Measurements from ENCODE around the gene CACNA1S. TPM values are rescaled to one million over a fixed set of nuclear protein-coding genes. Genes with fewer than 3 reads are reported as not detected.

CACNA1S gene
- total RNA-seq, 3 donors from 2014 or later = not detected

DNA sequence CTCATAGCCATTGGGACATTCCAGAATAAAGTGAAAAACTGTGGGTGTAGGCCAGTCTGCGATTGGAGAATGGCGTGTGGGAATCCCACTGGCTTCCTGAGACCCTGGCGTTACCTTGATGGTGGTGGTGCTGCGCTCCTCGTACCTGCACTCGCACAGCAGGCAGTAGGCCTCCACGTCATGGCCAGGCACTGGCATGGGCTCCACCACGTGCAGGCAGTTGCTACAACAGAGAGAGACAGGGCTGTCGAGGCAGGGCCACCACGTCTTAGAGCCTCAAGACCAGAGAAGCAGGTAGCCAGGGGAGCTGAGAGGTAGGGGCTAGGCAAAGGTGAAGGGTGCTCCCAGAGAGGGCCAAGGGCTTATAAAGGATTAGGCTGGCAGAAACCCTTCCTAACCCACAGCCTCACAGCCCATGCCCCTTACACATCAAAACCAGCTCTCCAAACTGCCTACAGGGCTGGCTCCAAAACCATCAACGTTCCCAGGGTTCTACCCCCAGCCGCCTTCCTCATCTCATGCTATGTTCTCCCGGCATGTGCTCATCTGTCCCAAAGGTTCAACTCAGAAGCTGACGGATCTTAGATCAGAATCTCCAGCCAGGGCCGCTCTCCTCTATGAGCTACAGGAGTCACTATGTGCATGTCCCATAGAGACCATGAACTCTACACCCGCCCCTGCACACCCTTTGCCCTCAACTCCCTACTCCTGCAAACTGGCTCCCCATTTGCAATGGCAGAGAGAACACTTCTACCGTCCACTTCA is 34.6 kb upstream of the CACNA1S start:
- Histone ChIP-seq H3K4me3 (no peak overlapping the region), H3K36me3 (peaks cover 4% of the 10 kb centered on the region), H3K27me3 (no peaks in the 10 kb centered on the region), H3K4me1 (no peaks in the 10 kb centered on the region), H3K9me3 (no peaks in the 10 kb centered on the region), H3K27ac (no peak overlapping the region)
- no peak for DNase-seq (ENCODE audit: low spot score in 2 of 2)
- intact Hi-C loops (cut with DNase I; ENCODE audit: low total_unique reads) = loop anchor here (1.0 kb wide), 1 partner anchor 24 kb away; no protein-coding TSS in a partner anchor
- TF ChIP-seq, protein P1, sequence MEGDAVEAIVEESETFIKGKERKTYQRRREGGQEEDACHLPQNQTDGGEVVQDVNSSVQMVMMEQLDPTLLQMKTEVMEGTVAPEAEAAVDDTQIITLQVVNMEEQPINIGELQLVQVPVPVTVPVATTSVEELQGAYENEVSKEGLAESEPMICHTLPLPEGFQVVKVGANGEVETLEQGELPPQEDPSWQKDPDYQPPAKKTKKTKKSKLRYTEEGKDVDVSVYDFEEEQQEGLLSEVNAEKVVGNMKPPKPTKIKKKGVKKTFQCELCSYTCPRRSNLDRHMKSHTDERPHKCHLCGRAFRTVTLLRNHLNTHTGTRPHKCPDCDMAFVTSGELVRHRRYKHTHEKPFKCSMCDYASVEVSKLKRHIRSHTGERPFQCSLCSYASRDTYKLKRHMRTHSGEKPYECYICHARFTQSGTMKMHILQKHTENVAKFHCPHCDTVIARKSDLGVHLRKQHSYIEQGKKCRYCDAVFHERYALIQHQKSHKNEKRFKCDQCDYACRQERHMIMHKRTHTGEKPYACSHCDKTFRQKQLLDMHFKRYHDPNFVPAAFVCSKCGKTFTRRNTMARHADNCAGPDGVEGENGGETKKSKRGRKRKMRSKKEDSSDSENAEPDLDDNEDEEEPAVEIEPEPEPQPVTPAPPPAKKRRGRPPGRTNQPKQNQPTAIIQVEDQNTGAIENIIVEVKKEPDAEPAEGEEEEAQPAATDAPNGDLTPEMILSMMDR (IDR thresholded peaks at IDR 0.05) = no peak
- TF ChIP-seq POLR2AphosphoS5 (IDR thresholded peaks at IDR 0.05) = no peak
- no peak for TF ChIP-seq POLR2A (IDR thresholded peaks at IDR 0.05)

GRCh38 chr1:201145816-201146215 is 33.6 kb upstream of the CACNA1S start:
- no peak for TF ChIP-seq POLR2AphosphoS5 (IDR thresholded peaks at IDR 0.05)
- Histone ChIP-seq H3K4me3 (no peak overlapping the region), H3K9me3 (no peaks in the 10 kb centered on the region), H3K27me3 (no peaks in the 10 kb centered on the region), H3K4me1 (no peaks in the 10 kb centered on the region), H3K36me3 (peaks cover 4% of the 10 kb centered on the region), H3K27ac (no peak overlapping the region)
- intact Hi-C loops (cut with DNase I; ENCODE audit: low total_unique reads) = loop anchor here (1.0 kb wide), 1 partner anchor 23 kb away; no protein-coding TSS in a partner anchor
- DNase-seq (ENCODE audit: low spot score in 2 of 2) = no peak

GRCh38 chr1:201145132-201145531 is 32.9 kb upstream of the CACNA1S start:
- no peak for DNase-seq (ENCODE audit: low spot score in 2 of 2)
- TF ChIP-seq POLR2A (IDR thresholded peaks at IDR 0.05) (no peak), POLR2AphosphoS5 (IDR thresholded peaks at IDR 0.05) (no peak)
- TF ChIP-seq, protein P1 (IDR thresholded peaks at IDR 0.05) = no peak
- intact Hi-C loops (cut with DNase I; ENCODE audit: low total_unique reads) = no loop called here
- Histone ChIP-seq H3K27me3 (no peaks in the 10 kb centered on the region), H3K4me1 (no peaks in the 10 kb centered on the region), H3K27ac (no peak overlapping the region), H3K4me3 (no peak overlapping the region), H3K36me3 (peaks cover 4% of the 10 kb centered on the region), H3K9me3 (no peaks in the 10 kb centered on the region)

DNA sequence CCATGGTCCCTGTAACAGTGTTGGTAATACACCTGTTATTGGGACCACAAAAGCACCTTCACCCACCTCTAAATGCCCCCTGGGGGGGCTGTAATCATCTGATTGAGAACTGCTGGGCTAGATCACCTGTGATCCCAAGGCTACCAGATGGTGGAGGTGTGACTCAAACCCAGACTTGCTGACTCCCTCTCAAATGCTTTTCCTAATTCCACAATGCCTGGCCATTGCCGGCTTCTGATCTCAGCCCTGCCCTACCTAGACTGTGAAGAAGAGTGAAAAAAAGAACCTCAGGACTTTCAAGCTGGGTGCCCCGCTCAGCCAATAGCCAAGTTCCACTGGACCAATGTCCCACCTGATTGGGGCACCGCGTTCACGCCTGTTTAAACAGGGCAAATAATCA is 32.5 kb upstream of the CACNA1S start:
- intact Hi-C loops (cut with DNase I; ENCODE audit: low total_unique reads) = no loop called here
- no peaks in the 10 kb centered on the region for H3K27me3 ChIP-seq
- H3K27ac ChIP-seq = no peak overlapping the region
- H3K9me3 ChIP-seq = no peaks in the 10 kb centered on the region
- TF ChIP-seq POLR2A (IDR thresholded peaks at IDR 0.05) = no peak
- TF ChIP-seq POLR2AphosphoS5 (IDR thresholded peaks at IDR 0.05) = no peak
- no peak overlapping the region for H3K4me3 ChIP-seq
- no peak for DNase-seq (ENCODE audit: low spot score in 2 of 2)
- H3K36me3 ChIP-seq = peaks cover 4% of the 10 kb centered on the region
- H3K4me1 ChIP-seq = no peaks in the 10 kb centered on the region

- TF ChIP-seq POLR2AphosphoS5 (IDR thresholded peaks at IDR 0.05) (no peak), POLR2A (IDR thresholded peaks at IDR 0.05) (no peak)
- TF ChIP-seq, protein P1 (IDR thresholded peaks at IDR 0.05) = no peak
- no peaks in the 10 kb centered on the region for H3K4me1 ChIP-seq
- H3K27ac ChIP-seq = no peak overlapping the region
- H3K36me3 ChIP-seq = peaks cover 4% of the 10 kb centered on the region
- H3K4me3 ChIP-seq = no peak overlapping the region
- H3K9me3 ChIP-seq = no peaks in the 10 kb centered on the region
- DNase-seq (ENCODE audit: low spot score in 2 of 2) = no peak
- no peaks in the 10 kb centered on the region for H3K27me3 ChIP-seq
- intact Hi-C loops (cut with DNase I; ENCODE audit: low total_unique reads) = loop anchor here (2.0 kb wide), 1 partner anchor 37 kb away; no protein-coding TSS in a partner anchor
Observed at GRCh38 chr1:201143726-201144635, 31.8 kb upstream of the CACNA1S start.
